Ishikawa (cell line): ENCODE data around the gene ASNSD1.

Experiments
- CEBPB ChIP-seq: IDR thresholded peaks from 2 replicates; pipeline ENCODE4 v1.6.1; 2012
- CREB1 ChIP-seq: IDR thresholded peaks from 2 replicates; pipeline ENCODE4 v1.6.1; 2012; ENCODE audit warnings: low read depth
- EGR1 ChIP-seq: IDR thresholded peaks from 2 replicates; pipeline ENCODE4 v1.6.1; 2012
- EP300 ChIP-seq: IDR thresholded peaks from 2 replicates; pipeline ENCODE4 v1.6.1; 2012; ENCODE audit warnings: borderline replicate concordance
- FOXM1 ChIP-seq: IDR thresholded peaks from 2 replicates; pipeline ENCODE4 v1.6.1; 2012; ENCODE audit warnings: low read depth, borderline replicate concordance
- MAX ChIP-seq: IDR thresholded peaks from 2 replicates; pipeline ENCODE4 v1.6.1; 2012
- NFIC ChIP-seq: IDR thresholded peaks from 2 replicates; pipeline ENCODE4 v1.6.1; 2012
- RAD21 ChIP-seq: IDR thresholded peaks from 2 replicates; pipeline ENCODE4 v1.6.1; 2012; ENCODE audit warnings: low read depth
- REST ChIP-seq: IDR thresholded peaks from 2 replicates; pipeline ENCODE4 v1.6.1; 2012; ENCODE audit warnings: low read depth, mild to moderate bottlenecking
- TAF1 ChIP-seq: IDR thresholded peaks from 2 replicates; pipeline ENCODE4 v1.6.1; 2012; ENCODE audit warnings: low read depth, mild to moderate bottlenecking
- TCF12 ChIP-seq: IDR thresholded peaks from 2 replicates; pipeline ENCODE4 v1.6.1; 2012; ENCODE audit warnings: low read depth
- TEAD4 ChIP-seq: IDR thresholded peaks from 2 replicates; pipeline ENCODE4 v1.6.1; 2012
- USF1 ChIP-seq: IDR thresholded peaks from 2 replicates; pipeline ENCODE4 v1.6.1; 2012
- YY1 ChIP-seq: IDR thresholded peaks from 2 replicates; pipeline ENCODE4 v1.6.1; 2012; ENCODE audit warnings: low read depth
- ZBTB7A ChIP-seq: IDR thresholded peaks from 2 replicates; pipeline ENCODE4 v1.6.1; 2012; ENCODE audit warnings: low read depth

Gene ASNSD1

GRCh38 chr2:189698020-189698887 lies 37.0 kb downstream of the ASNSD1 start:
- TF ChIP-seq CEBPB, result no peak
- TF ChIP-seq EGR1, result no peak
- no peak for TF ChIP-seq TAF1
- no peak for TF ChIP-seq CREB1
- TF ChIP-seq TCF12, result no peak
- TF ChIP-seq TEAD4, result no peak
- TF ChIP-seq REST, result no peak
- TF ChIP-seq RAD21, result no peak
- no peak for TF ChIP-seq MAX
- TF ChIP-seq USF1, result no peak

GRCh38 chr2:189700681-189701080 lies 39.4 kb downstream of the ASNSD1 start:
- TF ChIP-seq EP300, result no peak
- no peak for TF ChIP-seq FOXM1
- TF ChIP-seq TAF1, result no peak
- no peak for TF ChIP-seq USF1
- no peak for TF ChIP-seq REST
- TF ChIP-seq TCF12, result no peak
- TF ChIP-seq EGR1, result no peak
- no peak for TF ChIP-seq CREB1
- no peak for TF ChIP-seq MAX
- TF ChIP-seq TEAD4, result no peak
- TF ChIP-seq CEBPB, result no peak
- TF ChIP-seq YY1, result no peak

GRCh38 chr2:189702071-189702470 lies 40.8 kb downstream of the ASNSD1 start:
- no peak for TF ChIP-seq EP300

- TF ChIP-seq REST, result no peak
- no peak for TF ChIP-seq EGR1
- no peak for TF ChIP-seq EP300
- no peak for TF ChIP-seq ZBTB7A
- no peak for TF ChIP-seq TAF1
These were observed 48.4 kb downstream of the ASNSD1 start for GRCh38 chr2:189709501-189710221.

- TF ChIP-seq TCF12 (no peak), FOXM1 (no peak), ZBTB7A (no peak), EP300 (no peak), TEAD4 (no peak), CREB1 (no peak), NFIC (no peak), CEBPB (no peak), EGR1 (no peak), YY1 (no peak), REST (no peak), USF1 (no peak), RAD21 (no peak), MAX (no peak), TAF1 (no peak)
These were observed 58.3 kb downstream of the ASNSD1 start for GRCh38 chr2:189719571-189719970.
